Naive B cell (primary cell): ENCODE measurements around the gene LRP3. TPM values are rescaled to one million over a fixed set of nuclear protein-coding genes. Genes with fewer than 3 reads are reported as not detected.
A peak's percentile ranks its signal among the peaks of the same experiment; 100 is the strongest.
"Not testable (repeated sequence)": the region's sequence is repeated elsewhere in the genome, so short reads cannot be mapped to it uniquely, and the experiment has no call there.

Source experiments
- ATAC-seq, 2 donors: fragments of 150-1000 bp; cut with Tn5 transposase; 2 replicates each; pipeline ENCODE4 v1.10.0; 2021; ENCODE audit warnings: low read depth in 2 of 2, mild to moderate bottlenecking in 2 of 2, moderate library complexity in 2 of 2
- DNase-seq: peaks from one replicate; pipeline ENCODE4 v3.0.0; 2022
- H3K27ac Mint-ChIP-seq, 6 donors: one replicate each; pipeline ENCODE4 v1.8.0; 2020 to 2022; ENCODE audit warnings: mild to moderate bottlenecking in 6 of 6, mixed read lengths in 6 of 6, moderate library complexity in 5 of 6, inconsistent platforms in 2 of 6
- H3K27me3 Mint-ChIP-seq, 3 donors: one replicate each; pipeline ENCODE4 v1.8.0; 2021 to 2022; ENCODE audit warnings: mixed read lengths in 3 of 3, mild to moderate bottlenecking in 1 of 3
- H3K36me3 Mint-ChIP-seq, 2 donors: one replicate each; pipeline ENCODE4 v1.8.0; 2020 to 2022; ENCODE audit warnings: mixed read lengths in 2 of 2, inconsistent platforms in 1 of 2, mild to moderate bottlenecking in 1 of 2
- H3K4me1 Mint-ChIP-seq, 3 donors: one replicate each; pipeline ENCODE4 v1.8.0; 2020 to 2022; ENCODE audit warnings: mixed read lengths in 3 of 3, inconsistent platforms in 1 of 3, mild to moderate bottlenecking in 1 of 3, moderate library complexity in 1 of 3
- H3K4me3 Mint-ChIP-seq, 8 donors: one replicate each; pipeline ENCODE4 v1.8.0; 2020 to 2022; ENCODE audit warnings: mild to moderate bottlenecking in 8 of 8, mixed read lengths in 8 of 8, moderate library complexity in 8 of 8, inconsistent platforms in 2 of 8
- H3K9me3 Mint-ChIP-seq, 7 donors: one replicate each; pipeline ENCODE4 v1.8.0; 2020 to 2022; ENCODE audit warnings: mixed read lengths in 7 of 7, mild to moderate bottlenecking in 5 of 7, inconsistent platforms in 2 of 7, moderate library complexity in 1 of 7
- polyA plus RNA-seq, 6 donors: library from polyadenylated mRNA; unstranded; fragments of 300-500 nt; fragmentation: Illumina TruSeq; gene quantifications; one replicate each; pipeline ENCODE4 v1.2.3, GENCODE V29; 2021; ENCODE audit warnings: low read depth in 6 of 6

Gene LRP3
- polyA plus RNA-seq, 6 donors from 2014 or later = not detected

DNA sequence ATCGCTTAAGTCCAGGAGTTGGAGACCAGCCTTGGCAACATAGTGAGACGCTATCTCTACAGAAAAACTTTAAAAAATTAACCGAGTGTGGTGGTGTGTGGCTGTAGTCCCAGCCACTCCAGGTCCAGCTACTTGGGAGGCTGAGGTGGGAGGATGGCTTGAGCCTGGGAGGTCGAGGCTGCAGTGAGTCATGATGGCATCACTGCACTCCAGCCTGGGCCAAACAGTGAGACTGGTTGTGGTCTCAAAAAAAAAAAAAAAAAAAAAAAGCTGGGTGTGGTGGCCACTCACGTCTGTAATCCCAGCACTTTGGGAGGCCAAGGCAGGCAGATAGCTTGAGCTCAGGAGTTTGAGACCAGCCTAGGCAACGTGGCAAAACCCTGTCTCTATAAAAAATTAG is 28.1 kb upstream of the LRP3 start:
- Mint-ChIP-seq H3K9me3 (peaks cover 0 to 10% (median 5%) of the 10 kb centered on the region in 7 donors), H3K27ac (peak overlapping the region in 1 of 6 donors; percentile 26), H3K4me1 (peaks cover 4 to 10% (median 6%) of the 10 kb centered on the region in 3 donors)
- H3K4me3 Mint-ChIP-seq, H3K36me3 Mint-ChIP-seq, DNase-seq, H3K27me3 Mint-ChIP-seq, ATAC-seq: not testable (repeated sequence)

DNA sequence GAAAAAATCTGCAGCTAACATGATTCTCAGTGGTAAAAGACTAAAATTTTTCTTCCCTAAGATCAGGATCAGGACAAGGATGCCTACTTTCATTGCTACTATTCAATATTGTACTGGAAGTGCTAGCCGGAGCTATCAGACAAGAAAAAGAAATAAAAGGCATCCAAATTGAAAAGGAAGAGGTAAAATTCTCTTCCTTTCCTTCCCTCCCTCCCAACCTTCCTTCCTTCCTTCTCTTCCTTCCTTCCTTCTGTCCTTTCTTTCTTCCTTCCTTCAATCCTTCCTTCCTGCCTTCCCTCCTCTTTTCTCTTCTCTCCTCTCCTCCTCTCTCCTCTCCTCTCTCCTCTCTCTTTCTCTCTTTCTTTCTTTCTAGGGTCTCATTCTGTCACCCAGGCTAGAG is 26.7 kb upstream of the LRP3 start:
- ATAC-seq (no peak), DNase-seq (no peak)
- Mint-ChIP-seq H3K27me3 (no peaks in the 10 kb centered on the region), H3K4me1 (peaks cover 7 to 18% (median 10%) of the 10 kb centered on the region in 3 donors), H3K4me3 (no peak overlapping the region), H3K36me3 (peaks cover 5 to 12% of the 10 kb centered on the region in 2 donors), H3K9me3 (peaks cover 0 to 10% (median 5%) of the 10 kb centered on the region in 7 donors), H3K27ac (peak overlapping the region in 1 of 6 donors; percentile 39)

DNA sequence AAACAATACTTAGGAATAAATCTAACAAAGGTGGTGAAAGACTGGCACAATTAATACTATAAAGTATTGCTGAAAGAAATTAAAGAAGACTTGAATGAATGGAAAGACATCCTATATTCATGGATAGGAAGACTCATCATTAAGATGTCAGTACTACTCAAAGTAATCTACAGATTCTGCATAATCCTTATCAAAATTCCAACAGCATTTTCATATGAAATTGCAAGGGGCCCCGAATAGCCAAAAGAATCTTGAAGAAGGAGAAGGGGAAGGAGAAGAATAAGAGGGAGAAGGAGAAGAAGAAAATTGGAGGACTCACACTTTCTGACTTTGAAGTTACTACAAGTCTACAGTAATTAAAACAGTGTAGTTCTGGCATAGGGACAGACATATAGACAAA is 25.6 kb upstream of the LRP3 start:
- H3K9me3 Mint-ChIP-seq = peaks cover 0 to 10% (median 5%) of the 10 kb centered on the region in 7 donors
- H3K4me3 Mint-ChIP-seq = peak overlapping the region in 1 of 8 donors; percentile 9
- DNase-seq (no peak), ATAC-seq (no peak)
- H3K4me1 Mint-ChIP-seq = peaks cover 15 to 26% (median 15%) of the 10 kb centered on the region in 3 donors
- no peaks in the 10 kb centered on the region for H3K27me3 Mint-ChIP-seq
- H3K27ac Mint-ChIP-seq = no peak overlapping the region
- peaks cover 5 to 15% of the 10 kb centered on the region in 2 donors for H3K36me3 Mint-ChIP-seq

DNA sequence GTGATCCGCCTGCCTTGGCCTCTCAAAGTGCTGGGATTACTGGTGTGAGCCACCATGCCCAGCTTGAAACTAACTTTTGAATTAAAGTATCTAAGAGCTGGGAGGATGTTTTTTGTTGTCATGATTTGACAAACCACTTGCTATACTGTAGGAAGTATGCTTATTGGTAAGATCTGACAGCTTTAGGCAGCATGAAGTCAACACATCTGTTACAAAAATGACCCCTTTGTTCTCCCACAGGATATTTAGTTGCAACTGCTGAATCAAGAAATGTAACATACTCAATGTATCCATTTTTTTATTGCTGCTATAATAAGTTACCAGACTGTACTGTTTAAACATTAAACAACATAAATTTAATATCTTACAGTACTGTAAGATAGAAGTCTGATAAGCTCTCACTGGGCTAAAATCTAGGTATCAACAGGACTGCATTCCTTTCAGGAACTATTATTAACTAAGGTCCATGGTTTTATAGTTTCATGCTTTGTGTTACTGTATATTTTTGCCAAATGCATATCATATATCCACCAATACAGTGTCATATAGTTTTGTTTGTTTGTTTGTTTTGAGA is 22.8 kb upstream of the LRP3 start:
- Mint-ChIP-seq H3K4me1 (peaks cover 25 to 47% (median 33%) of the 10 kb centered on the region in 3 donors), H3K27ac (no peak overlapping the region), H3K36me3 (peaks cover 0 to 15% of the 10 kb centered on the region in 2 donors), H3K9me3 (peaks cover 0 to 10% (median 5%) of the 10 kb centered on the region in 7 donors), H3K4me3 (no peak overlapping the region), H3K27me3 (no peaks in the 10 kb centered on the region)
- no peak for DNase-seq
- no peak for ATAC-seq

DNA sequence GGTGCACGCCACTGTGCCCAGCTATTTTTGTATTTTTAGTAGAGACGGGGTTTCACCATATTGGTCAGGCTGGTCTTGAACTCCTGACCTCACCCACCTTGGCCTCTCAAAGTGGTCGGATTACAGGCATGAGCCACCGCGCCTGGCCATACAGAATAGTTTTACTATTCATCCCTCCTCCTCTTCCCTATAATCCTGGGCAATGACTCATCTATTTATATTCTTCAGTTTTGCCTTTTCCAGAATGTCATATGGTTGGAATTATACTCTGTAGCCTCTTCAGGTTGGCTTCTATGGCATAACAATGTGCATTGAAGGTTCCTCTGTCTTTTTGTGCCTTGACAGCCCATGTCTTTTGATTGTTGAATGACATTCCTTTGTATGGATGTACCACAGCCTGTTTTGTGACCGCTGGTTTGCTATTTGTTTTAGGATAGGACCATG is 22.2 kb upstream of the LRP3 start:
- Mint-ChIP-seq H3K36me3 (peaks cover 0 to 21% of the 10 kb centered on the region in 2 donors), H3K27ac (no peak overlapping the region), H3K27me3 (peaks cover 0 to 3% (median 3%) of the 10 kb centered on the region in 3 donors), H3K4me3 (no peak overlapping the region), H3K4me1 (peaks cover 29 to 53% (median 33%) of the 10 kb centered on the region in 3 donors), H3K9me3 (peaks cover 0 to 10% (median 6%) of the 10 kb centered on the region in 7 donors)
- DNase-seq = no peak
- no peak for ATAC-seq

DNA sequence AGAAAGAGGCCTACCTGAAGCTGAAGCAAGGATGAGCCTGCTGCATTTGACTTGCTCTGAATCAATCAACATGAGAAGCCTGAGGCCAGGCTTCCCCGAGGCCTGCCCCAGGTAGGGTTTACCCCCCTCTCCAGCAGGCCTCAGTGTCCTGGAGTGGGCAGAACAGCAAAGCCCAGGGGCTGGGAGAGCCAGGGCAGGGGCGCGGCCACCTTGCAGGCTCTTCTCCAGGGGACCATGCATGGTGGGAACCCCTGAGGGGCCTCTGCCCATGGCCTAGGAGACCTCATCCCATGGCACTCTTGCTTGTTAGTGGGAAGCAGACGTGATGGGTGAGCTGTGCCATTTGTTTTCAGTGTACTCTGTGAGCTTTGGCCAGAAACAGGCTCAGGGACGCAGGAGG is 19.9 kb upstream of the LRP3 start:
- Mint-ChIP-seq H3K36me3 (peaks cover 0 to 15% of the 10 kb centered on the region in 2 donors), H3K27me3 (peaks cover 0 to 5% (median 4%) of the 10 kb centered on the region in 3 donors), H3K9me3 (peaks cover 0 to 4% (median 0%) of the 10 kb centered on the region in 7 donors), H3K4me1 (peaks cover 39 to 56% (median 41%) of the 10 kb centered on the region in 3 donors), H3K27ac (no peak overlapping the region), H3K4me3 (peak overlapping the region in 2 of 8 donors; percentile 9 to 97)
- DNase-seq (no peak), ATAC-seq (no peak)

DNA sequence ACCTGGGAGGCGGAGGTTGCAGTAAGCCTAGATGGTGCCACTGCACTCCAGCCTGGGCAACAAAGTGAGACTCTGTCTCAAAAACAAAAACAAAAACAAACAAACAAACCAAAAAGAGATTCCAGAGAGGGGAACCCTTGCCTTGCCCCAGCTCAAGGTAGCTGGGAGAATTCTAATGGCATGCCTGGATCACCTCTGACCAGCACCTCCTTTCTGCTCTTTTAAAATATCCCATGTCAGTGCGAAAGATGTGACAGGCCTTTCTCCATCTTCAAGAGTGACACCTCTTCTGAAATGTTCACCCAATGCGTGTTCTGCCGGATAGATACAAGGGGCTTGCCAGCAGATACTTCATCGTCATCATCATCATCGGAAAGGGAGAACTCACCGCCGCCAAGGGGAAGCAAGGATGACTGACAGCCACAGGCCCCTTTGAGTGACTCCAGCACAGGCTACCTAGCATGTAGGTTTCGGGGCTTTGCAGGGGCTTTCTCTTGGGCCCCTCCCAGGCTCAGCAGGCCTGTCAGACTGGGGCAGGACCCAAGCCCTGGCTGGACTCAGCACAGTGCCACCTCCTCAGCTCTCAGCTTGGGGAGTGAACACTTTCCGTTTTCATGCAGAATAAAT is 18.9 kb upstream of the LRP3 start:
- peak overlapping the region in 7 of 8 donors; percentile 92 to 99 (median 98) for H3K4me3 Mint-ChIP-seq
- H3K27me3 Mint-ChIP-seq = peaks cover 0 to 5% (median 4%) of the 10 kb centered on the region in 3 donors
- H3K27ac Mint-ChIP-seq = peak overlapping the region in 4 of 6 donors; percentile 7 to 100 (median 74)
- no peak for DNase-seq
- H3K4me1 Mint-ChIP-seq = peaks cover 39 to 56% (median 41%) of the 10 kb centered on the region in 3 donors
- H3K36me3 Mint-ChIP-seq = peaks cover 0 to 15% of the 10 kb centered on the region in 2 donors
- peaks cover 0 to 4% (median 0%) of the 10 kb centered on the region in 7 donors for H3K9me3 Mint-ChIP-seq
- ATAC-seq = no peak

DNA sequence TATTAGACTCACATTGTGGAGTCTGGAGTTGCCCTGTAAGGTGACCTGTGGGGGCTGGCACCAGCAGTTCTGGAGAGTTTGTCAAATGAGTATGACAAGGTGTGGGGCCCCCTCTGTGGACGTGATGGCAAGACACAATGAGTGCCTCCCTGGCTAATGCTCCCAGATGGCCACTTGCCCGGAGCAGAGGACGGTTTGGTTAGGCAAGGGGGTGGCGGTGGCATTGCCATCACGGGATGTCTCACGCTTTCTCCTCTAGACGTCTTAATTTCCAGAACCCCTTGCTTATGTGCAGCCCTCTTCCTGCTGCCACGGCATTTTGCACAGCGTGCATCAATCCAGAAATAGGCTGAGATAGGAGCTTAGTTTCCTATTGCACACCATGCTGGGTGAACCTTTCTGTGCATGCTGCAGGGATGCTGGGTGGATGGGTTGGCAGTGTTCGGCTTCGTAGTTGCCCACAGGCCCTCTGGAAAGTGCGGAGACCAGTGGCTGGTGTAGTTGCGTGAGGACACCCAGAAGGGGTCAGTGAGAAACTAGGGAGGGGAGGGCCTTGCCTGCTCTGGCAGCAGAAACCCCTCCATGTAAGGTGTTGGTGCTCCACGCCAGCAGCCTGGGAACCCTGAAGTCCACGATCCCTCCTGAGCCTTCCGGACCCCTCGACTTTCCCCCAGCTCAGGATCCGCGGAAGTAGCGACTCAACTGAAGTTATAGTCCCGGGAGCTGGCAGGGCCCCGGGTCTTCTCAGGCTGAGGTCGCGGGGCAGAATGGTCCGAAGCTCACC is 18.1 kb upstream of the LRP3 start:
- H3K4me3 Mint-ChIP-seq = peak overlapping the region; percentile 92 to 99 (median 98)
- ATAC-seq (no peak), DNase-seq (no peak)
- H3K9me3 Mint-ChIP-seq = peaks cover 0 to 4% (median 0%) of the 10 kb centered on the region in 7 donors
- H3K4me1 Mint-ChIP-seq = peaks cover 39 to 56% (median 41%) of the 10 kb centered on the region in 3 donors
- peaks cover 0 to 5% (median 4%) of the 10 kb centered on the region in 3 donors for H3K27me3 Mint-ChIP-seq
- peak overlapping the region; percentile 96 to 100 (median 100) for H3K27ac Mint-ChIP-seq
- H3K36me3 Mint-ChIP-seq = peaks cover 0 to 15% of the 10 kb centered on the region in 2 donors

DNA sequence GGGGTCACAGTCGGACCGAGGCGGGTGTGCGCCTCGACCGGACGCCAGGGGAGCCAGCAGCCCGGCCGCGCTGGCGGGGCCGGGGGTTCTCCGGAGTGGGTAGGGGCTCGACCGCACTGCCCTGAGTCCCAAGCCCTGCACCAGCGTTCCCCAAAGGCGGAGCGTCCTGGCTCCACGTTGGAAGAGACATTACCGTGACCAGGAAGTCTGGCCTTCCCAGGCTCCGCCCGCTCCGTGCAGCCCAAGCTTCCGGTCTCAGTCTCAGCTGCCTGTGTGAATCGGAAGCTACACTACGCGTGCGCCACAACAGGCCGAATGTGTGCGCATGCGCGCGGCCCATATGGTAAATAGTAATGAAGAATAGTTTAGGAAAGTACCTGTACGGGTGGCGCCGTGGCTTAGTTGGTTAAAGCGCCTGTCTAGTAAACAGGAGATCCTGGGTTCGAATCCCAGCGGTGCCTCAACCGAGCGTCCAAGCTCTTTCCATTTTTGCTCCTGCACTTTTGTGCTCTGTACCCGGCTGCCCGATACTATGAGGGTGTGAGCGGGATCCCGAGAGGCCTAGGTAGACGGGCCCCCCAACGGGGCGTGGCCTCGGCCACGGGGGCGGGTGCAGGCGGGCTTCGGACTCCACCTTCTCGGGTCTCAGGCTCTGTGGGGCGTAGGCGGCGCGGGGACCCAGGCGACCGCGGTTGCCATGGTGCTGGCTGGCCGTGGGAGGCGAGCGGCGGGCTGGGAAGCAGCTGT is 17.3 kb upstream of the LRP3 start:
- DNase-seq (peak; percentile 99), ATAC-seq (peak; percentile 69 to 70)
- Mint-ChIP-seq H3K36me3 (peaks cover 0 to 15% of the 10 kb centered on the region in 2 donors), H3K27me3 (peaks cover 0 to 5% (median 4%) of the 10 kb centered on the region in 3 donors), H3K27ac (peak overlapping the region; percentile 99 to 100 (median 100)), H3K4me1 (peaks cover 39 to 54% (median 41%) of the 10 kb centered on the region in 3 donors), H3K4me3 (peak overlapping the region; percentile 92 to 99 (median 98)), H3K9me3 (peaks cover 0 to 4% (median 0%) of the 10 kb centered on the region in 7 donors)

DNA sequence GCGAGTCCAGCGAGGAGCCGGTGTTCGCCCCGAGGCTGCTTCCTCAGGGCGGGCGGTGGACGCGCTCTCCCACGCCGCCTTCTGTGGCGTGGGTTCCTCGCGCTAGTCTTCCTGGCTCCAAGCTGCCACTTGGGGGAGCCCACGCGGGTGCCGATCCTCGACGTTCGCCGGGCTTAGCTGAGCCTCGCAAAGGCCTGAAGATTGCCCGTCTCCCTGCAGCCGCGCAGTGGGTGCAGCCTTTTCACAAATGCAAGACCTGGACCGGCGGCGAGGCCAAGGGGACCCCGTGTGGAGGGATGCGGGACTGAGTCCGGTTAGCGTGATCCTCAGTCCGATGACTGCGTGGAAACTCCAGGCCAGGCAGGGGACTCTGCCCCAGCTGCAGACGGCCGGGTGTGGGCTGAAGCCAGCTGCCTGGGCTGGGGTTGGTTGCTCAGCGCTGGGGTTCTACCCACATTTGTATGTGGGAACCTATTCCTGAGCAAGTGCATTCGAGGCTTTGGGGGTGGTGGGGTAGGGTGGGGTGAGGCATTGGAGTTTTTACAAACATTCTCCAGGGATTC is 16.6 kb upstream of the LRP3 start:
- Mint-ChIP-seq H3K27ac (peak overlapping the region; percentile 99 to 100 (median 100)), H3K36me3 (peaks cover 0 to 10% of the 10 kb centered on the region in 2 donors), H3K9me3 (peaks cover 0 to 4% (median 0%) of the 10 kb centered on the region in 7 donors), H3K4me3 (peak overlapping the region; percentile 92 to 99 (median 98)), H3K4me1 (peaks cover 33 to 48% (median 36%) of the 10 kb centered on the region in 3 donors), H3K27me3 (peaks cover 0 to 5% (median 4%) of the 10 kb centered on the region in 3 donors)
- DNase-seq = no peak
- peak; percentile 62 to 65 for ATAC-seq

DNA sequence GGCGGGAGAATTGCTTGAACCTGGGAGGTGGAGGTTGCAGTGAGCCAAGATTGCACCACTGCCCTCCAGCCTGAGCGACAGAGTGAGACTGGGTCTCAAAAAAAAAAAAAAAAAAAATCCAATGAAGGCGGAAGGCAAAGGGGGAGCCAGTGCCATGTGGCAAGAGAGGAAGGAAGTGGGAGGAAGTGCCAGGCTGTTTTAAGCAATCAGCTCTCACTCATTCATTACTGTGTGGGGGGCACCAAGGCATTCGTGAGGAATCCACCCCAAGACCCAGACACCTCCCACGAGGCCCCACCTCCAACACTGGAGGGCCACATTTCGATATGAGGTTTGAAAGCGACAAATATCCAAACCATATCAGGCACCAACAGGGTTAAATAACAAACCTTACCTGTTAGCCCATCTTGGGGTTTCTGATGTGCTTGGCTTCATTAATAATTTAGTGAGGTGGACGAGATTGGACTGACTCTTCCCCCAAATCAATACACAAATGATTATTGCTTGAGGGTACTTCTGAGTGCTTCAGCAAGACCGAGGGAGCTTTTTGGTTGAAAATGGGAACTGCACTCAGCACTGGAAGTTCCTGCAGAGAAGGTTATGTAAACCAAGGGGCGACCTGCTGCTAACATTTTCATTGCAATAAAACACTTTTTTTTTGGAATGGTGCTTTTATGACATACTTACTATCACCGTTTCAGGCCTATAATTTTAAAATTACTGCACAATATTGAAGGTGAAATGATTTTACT is 7.5 kb upstream of the LRP3 start:
- Mint-ChIP-seq H3K27ac (no peak overlapping the region), H3K27me3 (peaks cover 9 to 20% (median 18%) of the 10 kb centered on the region in 3 donors), H3K9me3 (no peaks in the 10 kb centered on the region), H3K36me3 (no peaks in the 10 kb centered on the region), H3K4me1 (peaks cover 5 to 18% (median 7%) of the 10 kb centered on the region in 3 donors), H3K4me3 (peak overlapping the region in 4 of 8 donors; percentile 5 to 78 (median 60))
- ATAC-seq = no peak
- no peak for DNase-seq

DNA sequence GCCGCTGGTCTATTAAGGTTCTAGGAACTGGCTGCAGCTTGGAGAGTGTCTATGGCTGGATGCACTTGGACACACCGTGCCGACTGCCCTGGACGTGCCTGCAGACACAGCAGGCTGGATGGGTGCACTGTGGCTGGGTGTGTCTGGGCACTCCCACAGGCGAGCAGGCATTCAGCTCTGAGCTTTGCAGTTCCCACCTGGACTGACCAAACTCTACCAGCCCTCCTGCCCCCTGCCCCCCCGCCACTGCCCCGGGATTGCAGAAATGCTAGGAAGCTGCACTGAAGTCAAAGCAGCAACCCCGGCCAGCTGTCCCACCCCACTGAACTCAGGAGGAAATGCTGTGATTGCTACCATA is 7.0 kb upstream of the LRP3 start:
- Mint-ChIP-seq H3K27me3 (peaks cover 10 to 26% (median 24%) of the 10 kb centered on the region in 3 donors), H3K9me3 (no peaks in the 10 kb centered on the region), H3K36me3 (no peaks in the 10 kb centered on the region), H3K27ac (no peak overlapping the region), H3K4me3 (no peak overlapping the region), H3K4me1 (peaks cover 5 to 18% (median 7%) of the 10 kb centered on the region in 3 donors)
- no peak for ATAC-seq
- no peak for DNase-seq
